Chondrocyte (in vitro differentiated cells): ENCODE measurements around the gene KIF1C. TPM values are rescaled to one million over a fixed set of nuclear protein-coding genes. Genes with fewer than 3 reads are reported as not detected.

Source experiments
- DNase-seq: peaks from one replicate; pipeline ENCODE4 v3.0.0; 2021; ENCODE audit warnings: mixed read lengths, low spot score
- H3K27ac Mint-ChIP-seq: one replicate; pipeline ENCODE4 v1.8.0; 2021; ENCODE audit warnings: mild to moderate bottlenecking, moderate library complexity, mixed read lengths; ENCODE audit not compliant: unreplicated experiment
- H3K27me3 Mint-ChIP-seq: 2 replicates; pipeline ENCODE4 v1.8.0; 2021; ENCODE audit warnings: low read depth, mixed read lengths
- H3K36me3 Mint-ChIP-seq: 2 replicates; pipeline ENCODE4 v1.8.0; 2021; ENCODE audit warnings: low read depth, mixed read lengths
- H3K4me1 Mint-ChIP-seq: 2 replicates; pipeline ENCODE4 v1.8.0; 2021; ENCODE audit warnings: low read depth, mild to moderate bottlenecking, mixed read lengths
- H3K4me3 Mint-ChIP-seq: one replicate; pipeline ENCODE4 v1.8.0; 2021; ENCODE audit warnings: mild to moderate bottlenecking, moderate library complexity, mixed read lengths; ENCODE audit not compliant: unreplicated experiment
- H3K9me3 Mint-ChIP-seq: 2 replicates; pipeline ENCODE4 v1.8.0; 2021; ENCODE audit warnings: low read depth, mixed read lengths
- CTCF ChIP-seq: fragments of 200-600 bp; sonication (generic); IDR thresholded peaks from 2 replicates; pipeline ENCODE4 v1.5.0; 2021; ENCODE audit warnings: antibody characterized with exemption, mild to moderate bottlenecking, moderate library complexity
- long read RNA-seq: library from polyadenylated mRNA; stranded (forward); transcript quantifications from one replicate; pipeline ENCODE4 v2.0.0, GENCODE V29; 2021
- total RNA-seq: library from RNA; stranded (reverse); gene quantifications from 3 replicates; pipeline ENCODE4 v1.2.1, GENCODE V29; 2021

The KIF1C gene
- total RNA-seq, result 141 to 193 TPM (median 174 TPM) in 3 replicates
- long read RNA-seq, full-length matches to known transcripts, result 77 of 128 reads
- long read RNA-seq, partial matches to known transcripts, result 36 of 128 reads
- long read RNA-seq, other reads (novel, unspliced or antisense), result 15 of 128 reads

GRCh38 chr17:4997302-4998026 is at the start of gene KIF1C, which contains the start of gene INCA1:
KIF1C (plus strand) TSS chr17:4997950; CDS start chr17:5000247, 2,297 bp downstream.
INCA1 (minus strand) TSS chr17:4997522; CDS start chr17:4994437, 3,085 bp downstream.
- H3K36me3 Mint-ChIP-seq, result peaks cover 12% of the 10 kb centered on the region
- no peak for DNase-seq
- TF ChIP-seq CTCF, result peak; percentile 43
- H3K9me3 Mint-ChIP-seq, result no peaks in the 10 kb centered on the region
- H3K27me3 Mint-ChIP-seq, result no peaks in the 10 kb centered on the region
- peak within 1 kb of the TSS; percentile 54 for H3K27ac Mint-ChIP-seq
- peaks cover 24% of the 10 kb centered on the region for H3K4me1 Mint-ChIP-seq
- H3K4me3 Mint-ChIP-seq, result peak within 1 kb of the TSS; percentile 92

- TF ChIP-seq CTCF, result no peak
- no peak for DNase-seq
- peak within 1 kb of the TSS; percentile 99 for H3K27ac Mint-ChIP-seq
- H3K4me1 Mint-ChIP-seq, result peaks cover 63% of the 10 kb centered on the region
- H3K27me3 Mint-ChIP-seq, result no peaks in the 10 kb centered on the region
- peak within 1 kb of the TSS; percentile 96 for H3K4me3 Mint-ChIP-seq
- H3K9me3 Mint-ChIP-seq, result no peaks in the 10 kb centered on the region
- peaks cover 18% of the 10 kb centered on the region for H3K36me3 Mint-ChIP-seq
Measured at GRCh38 chr17:4948166-4948930, 49.4 kb upstream of the KIF1C start, which contains the start of gene PFN1. PFN1 (minus strand) TSS chr17:4948530; CDS start chr17:4948394, 136 bp downstream.

- Mint-ChIP-seq H3K9me3 (no peaks in the 10 kb centered on the region), H3K27me3 (no peaks in the 10 kb centered on the region), H3K27ac (peak overlapping the region; percentile 99), H3K4me3 (peak overlapping the region; percentile 96), H3K4me1 (peaks cover 67% of the 10 kb centered on the region), H3K36me3 (peaks cover 18% of the 10 kb centered on the region)
- DNase-seq, result peak; percentile 95
- TF ChIP-seq CTCF, result no peak
Measured at GRCh38 chr17:4948931-4949320, 48.8 kb upstream of the KIF1C start.

- H3K4me1 Mint-ChIP-seq, result peaks cover 64% of the 10 kb centered on the region
- H3K27ac Mint-ChIP-seq, result peak overlapping the region; percentile 82
- H3K4me3 Mint-ChIP-seq, result peak overlapping the region; percentile 96
- H3K36me3 Mint-ChIP-seq, result peaks cover 18% of the 10 kb centered on the region
- TF ChIP-seq CTCF, result no peak
- no peak for DNase-seq
- no peaks in the 10 kb centered on the region for H3K9me3 Mint-ChIP-seq
- H3K27me3 Mint-ChIP-seq, result no peaks in the 10 kb centered on the region
Measured at GRCh38 chr17:4949321-4950074, 48.3 kb upstream of the KIF1C start.
